ENCODE results near the gene ATXN1.

The ATXN1 gene

DNA sequence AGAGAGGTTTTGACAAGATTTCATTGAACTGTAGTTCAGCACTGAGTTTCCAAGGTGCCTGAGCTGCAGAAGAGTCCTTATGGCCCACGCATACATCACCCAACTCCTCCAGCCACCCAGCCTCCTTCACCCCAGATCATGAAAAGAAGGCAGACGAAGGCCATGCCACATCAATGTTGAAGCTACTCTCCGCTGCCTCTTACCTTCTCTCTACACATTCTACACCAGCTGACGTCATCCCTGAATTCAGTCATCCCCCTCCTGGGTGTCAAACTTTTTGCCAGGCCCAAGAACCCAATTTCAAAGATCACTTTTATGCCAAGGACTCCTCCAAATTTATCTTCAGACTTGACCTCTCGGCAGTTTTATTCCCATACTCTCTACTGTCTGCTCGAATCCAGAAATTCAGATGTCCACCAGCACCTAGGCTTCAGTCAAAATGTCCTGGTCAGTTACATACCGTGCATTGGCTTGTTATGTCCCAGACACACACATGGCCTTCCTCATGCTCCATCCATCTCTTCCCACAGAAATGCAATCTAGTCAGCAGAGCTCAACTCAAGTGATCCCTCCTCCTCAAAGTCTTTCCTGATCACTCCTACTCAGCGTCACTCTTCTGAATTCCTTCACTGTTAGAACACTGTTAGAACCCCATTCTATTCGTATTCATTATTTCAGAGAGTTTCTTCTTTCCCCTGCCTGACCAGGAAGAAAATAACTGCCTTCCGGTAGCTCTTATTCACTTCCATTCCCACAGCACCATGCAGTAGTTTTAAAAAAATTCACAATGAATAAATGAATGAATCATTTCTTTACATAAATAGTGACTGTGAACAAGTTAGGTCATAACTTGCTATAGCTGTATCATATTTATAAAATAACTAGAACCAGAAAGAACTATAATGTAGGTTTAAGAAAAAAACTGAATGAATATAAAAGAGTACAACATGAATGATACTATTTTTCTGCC, 11.5 kb downstream of the ATXN1 start:
- CTCF ChIA-PET = interaction anchor here (0.6 to 1.2 kb wide), 10 partner anchors 10 to 236 kb away, joined by 3 to 4 read pairs (median 3); partner anchors contain the start of gene ATXN1
- peaks cover 0 to 6% of the 10 kb centered on the region in 2 experiments; a peak in 2 of 3 replicates for H3K36me3 ChIP-seq (ENCODE audit: control insufficient read depth in 2 of 2, insufficient read depth in 1 of 2, low read length in 2 of 2)

DNA sequence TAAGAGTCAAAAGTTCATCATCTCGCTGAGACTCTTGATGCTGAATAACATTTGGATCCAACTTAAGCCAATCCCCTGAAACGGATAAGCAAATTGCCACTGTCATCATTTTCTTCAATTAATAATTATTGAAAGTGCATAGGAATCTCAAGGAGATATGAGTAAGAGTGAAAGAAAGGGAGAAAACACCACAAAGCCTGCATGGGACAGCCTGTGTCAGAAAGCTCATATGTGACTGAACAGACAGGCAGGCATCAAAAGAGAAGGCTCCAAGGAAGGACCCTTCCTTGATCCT, 13.3 kb downstream of the ATXN1 start:
- no peak overlapping the region for H3K4me3 ChIP-seq (ENCODE audit: low read depth, low read length)
- POLR2A ChIA-PET = interaction anchor here (0.7 to 1.8 kb wide), 2 partner anchors 11 to 17 kb away, joined by 7 to 9 read pairs; no protein-coding TSS in a partner anchor
- CTCF ChIA-PET = interaction anchor here (0.6 to 1.6 kb wide), 7 partner anchors 10 to 351 kb away, joined by 3 to 7 read pairs (median 3); no protein-coding TSS in a partner anchor
- H3K4me1 ChIP-seq (ENCODE audit: control insufficient read depth, insufficient read depth, low read length) = peaks cover 33% of the 10 kb centered on the region
- H3K9me3 ChIP-seq (ENCODE audit: control insufficient read depth, insufficient read depth, low read depth, low read length) = no peaks in the 10 kb centered on the region
- H3K36me3 ChIP-seq (ENCODE audit: control insufficient read depth in 2 of 2, insufficient read depth in 1 of 2, low read length in 2 of 2) = peaks cover 0 to 6% of the 10 kb centered on the region in 2 experiments; a peak in 2 of 3 replicates
- H3K27ac ChIP-seq (ENCODE audit: extremely low read depth, low read depth, low read length) = no peak overlapping the region
- TF ChIP-seq, protein P1, sequence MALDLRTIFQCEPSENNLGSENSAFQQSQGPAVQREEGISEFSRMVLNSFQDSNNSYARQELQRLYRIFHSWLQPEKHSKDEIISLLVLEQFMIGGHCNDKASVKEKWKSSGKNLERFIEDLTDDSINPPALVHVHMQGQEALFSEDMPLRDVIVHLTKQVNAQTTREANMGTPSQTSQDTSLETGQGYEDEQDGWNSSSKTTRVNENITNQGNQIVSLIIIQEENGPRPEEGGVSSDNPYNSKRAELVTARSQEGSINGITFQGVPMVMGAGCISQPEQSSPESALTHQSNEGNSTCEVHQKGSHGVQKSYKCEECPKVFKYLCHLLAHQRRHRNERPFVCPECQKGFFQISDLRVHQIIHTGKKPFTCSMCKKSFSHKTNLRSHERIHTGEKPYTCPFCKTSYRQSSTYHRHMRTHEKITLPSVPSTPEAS (tag by site-specific recombination; IDR thresholded peaks at IDR 0.05) = no peak
- TF ChIP-seq, protein P2, sequence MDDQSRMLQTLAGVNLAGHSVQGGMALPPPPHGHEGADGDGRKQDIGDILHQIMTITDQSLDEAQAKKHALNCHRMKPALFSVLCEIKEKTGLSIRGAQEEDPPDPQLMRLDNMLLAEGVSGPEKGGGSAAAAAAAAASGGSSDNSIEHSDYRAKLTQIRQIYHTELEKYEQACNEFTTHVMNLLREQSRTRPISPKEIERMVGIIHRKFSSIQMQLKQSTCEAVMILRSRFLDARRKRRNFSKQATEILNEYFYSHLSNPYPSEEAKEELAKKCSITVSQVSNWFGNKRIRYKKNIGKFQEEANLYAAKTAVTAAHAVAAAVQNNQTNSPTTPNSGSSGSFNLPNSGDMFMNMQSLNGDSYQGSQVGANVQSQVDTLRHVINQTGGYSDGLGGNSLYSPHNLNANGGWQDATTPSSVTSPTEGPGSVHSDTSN (CRISPR knock-in tag; IDR thresholded peaks at IDR 0.05) = no peak
- no peak for TF ChIP-seq ZNF2 (tag by site-specific recombination; IDR thresholded peaks at IDR 0.05)
- TF ChIP-seq, protein P3, sequence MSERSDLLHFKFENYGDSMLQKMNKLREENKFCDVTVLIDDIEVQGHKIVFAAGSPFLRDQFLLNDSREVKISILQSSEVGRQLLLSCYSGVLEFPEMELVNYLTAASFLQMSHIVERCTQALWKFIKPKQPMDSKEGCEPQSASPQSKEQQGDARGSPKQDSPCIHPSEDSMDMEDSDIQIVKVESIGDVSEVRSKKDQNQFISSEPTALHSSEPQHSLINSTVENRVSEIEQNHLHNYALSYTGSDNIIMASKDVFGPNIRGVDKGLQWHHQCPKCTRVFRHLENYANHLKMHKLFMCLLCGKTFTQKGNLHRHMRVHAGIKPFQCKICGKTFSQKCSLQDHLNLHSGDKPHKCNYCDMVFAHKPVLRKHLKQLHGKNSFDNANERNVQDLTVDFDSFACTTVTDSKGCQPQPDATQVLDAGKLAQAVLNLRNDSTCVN (tag by site-specific recombination; optimal IDR thresholded peaks at IDR 0.05) = no peak
- TF ChIP-seq ZBTB17 (tag by site-specific recombination; IDR thresholded peaks at IDR 0.05) = no peak
- TF ChIP-seq ZBTB8A (tag by site-specific recombination; IDR thresholded peaks at IDR 0.05) = no peak
- TF ChIP-seq ZNF621 (tag by site-specific recombination; IDR thresholded peaks at IDR 0.05) = no peak
- no peak for TF ChIP-seq ZNF341 (tag by site-specific recombination; IDR thresholded peaks at IDR 0.05; ENCODE audit: low read depth)
- no peak for TF ChIP-seq YY2 (tag by site-specific recombination; IDR thresholded peaks at IDR 0.05)
- TF ChIP-seq ZNF416 (tag by site-specific recombination; IDR thresholded peaks at IDR 0.05) = no peak
- TF ChIP-seq, protein P4, sequence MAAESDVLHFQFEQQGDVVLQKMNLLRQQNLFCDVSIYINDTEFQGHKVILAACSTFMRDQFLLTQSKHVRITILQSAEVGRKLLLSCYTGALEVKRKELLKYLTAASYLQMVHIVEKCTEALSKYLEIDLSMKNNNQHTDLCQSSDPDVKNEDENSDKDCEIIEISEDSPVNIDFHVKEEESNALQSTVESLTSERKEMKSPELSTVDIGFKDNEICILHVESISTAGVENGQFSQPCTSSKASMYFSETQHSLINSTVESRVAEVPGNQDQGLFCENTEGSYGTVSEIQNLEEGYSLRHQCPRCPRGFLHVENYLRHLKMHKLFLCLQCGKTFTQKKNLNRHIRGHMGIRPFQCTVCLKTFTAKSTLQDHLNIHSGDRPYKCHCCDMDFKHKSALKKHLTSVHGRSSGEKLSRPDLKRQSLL (tag by site-specific recombination; IDR thresholded peaks at IDR 0.05) = no peak
- TF ChIP-seq ZNF600 (tag by site-specific recombination; IDR thresholded peaks at IDR 0.05) = no peak
- TF ChIP-seq ZNF585B (tag by site-specific recombination; IDR thresholded peaks at IDR 0.05) = no peak
- TF ChIP-seq ZNF114 (tag by site-specific recombination; IDR thresholded peaks at IDR 0.05) = no peak

More for the DNA sequence above, 11.5 kb downstream of the ATXN1 start:
- H3K27ac ChIP-seq (ENCODE audit: extremely low read depth, low read depth, low read length) = no peak overlapping the region
- H3K9me3 ChIP-seq (ENCODE audit: control insufficient read depth, insufficient read depth, low read depth, low read length) = no peaks in the 10 kb centered on the region
- H3K4me3 ChIP-seq (ENCODE audit: low read depth, low read length) = no peak overlapping the region
- peaks cover 40% of the 10 kb centered on the region for H3K4me1 ChIP-seq (ENCODE audit: control insufficient read depth, insufficient read depth, low read length)
- POLR2A ChIA-PET = interaction anchor here (0.5 to 1.0 kb wide), 2 partner anchors 9 to 296 kb away, joined by 3 to 5 read pairs; no protein-coding TSS in a partner anchor
- no peak for TF ChIP-seq ZNF274 (IDR thresholded peaks at IDR 0.05; ENCODE audit: low read length)
- no peak for TF ChIP-seq ZNF274 (tag by site-specific recombination; IDR thresholded peaks at IDR 0.05; ENCODE audit: borderline replicate concordance)
- 0 out of 2 replicates have a peak, but pooled peaks have one; percentile 27 for TF ChIP-seq ZNF335 (tag by site-specific recombination; conservative IDR thresholded peaks at IDR 0.05)
- no peak for TF ChIP-seq GLIS1 (tag by site-specific recombination; IDR thresholded peaks at IDR 0.05)
- TF ChIP-seq, protein P5, sequence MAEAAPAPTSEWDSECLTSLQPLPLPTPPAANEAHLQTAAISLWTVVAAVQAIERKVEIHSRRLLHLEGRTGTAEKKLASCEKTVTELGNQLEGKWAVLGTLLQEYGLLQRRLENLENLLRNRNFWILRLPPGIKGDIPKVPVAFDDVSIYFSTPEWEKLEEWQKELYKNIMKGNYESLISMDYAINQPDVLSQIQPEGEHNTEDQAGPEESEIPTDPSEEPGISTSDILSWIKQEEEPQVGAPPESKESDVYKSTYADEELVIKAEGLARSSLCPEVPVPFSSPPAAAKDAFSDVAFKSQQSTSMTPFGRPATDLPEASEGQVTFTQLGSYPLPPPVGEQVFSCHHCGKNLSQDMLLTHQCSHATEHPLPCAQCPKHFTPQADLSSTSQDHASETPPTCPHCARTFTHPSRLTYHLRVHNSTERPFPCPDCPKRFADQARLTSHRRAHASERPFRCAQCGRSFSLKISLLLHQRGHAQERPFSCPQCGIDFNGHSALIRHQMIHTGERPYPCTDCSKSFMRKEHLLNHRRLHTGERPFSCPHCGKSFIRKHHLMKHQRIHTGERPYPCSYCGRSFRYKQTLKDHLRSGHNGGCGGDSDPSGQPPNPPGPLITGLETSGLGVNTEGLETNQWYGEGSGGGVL (tag by site-specific recombination; IDR thresholded peaks at IDR 0.05) = no peak
- TF ChIP-seq, protein P6, sequence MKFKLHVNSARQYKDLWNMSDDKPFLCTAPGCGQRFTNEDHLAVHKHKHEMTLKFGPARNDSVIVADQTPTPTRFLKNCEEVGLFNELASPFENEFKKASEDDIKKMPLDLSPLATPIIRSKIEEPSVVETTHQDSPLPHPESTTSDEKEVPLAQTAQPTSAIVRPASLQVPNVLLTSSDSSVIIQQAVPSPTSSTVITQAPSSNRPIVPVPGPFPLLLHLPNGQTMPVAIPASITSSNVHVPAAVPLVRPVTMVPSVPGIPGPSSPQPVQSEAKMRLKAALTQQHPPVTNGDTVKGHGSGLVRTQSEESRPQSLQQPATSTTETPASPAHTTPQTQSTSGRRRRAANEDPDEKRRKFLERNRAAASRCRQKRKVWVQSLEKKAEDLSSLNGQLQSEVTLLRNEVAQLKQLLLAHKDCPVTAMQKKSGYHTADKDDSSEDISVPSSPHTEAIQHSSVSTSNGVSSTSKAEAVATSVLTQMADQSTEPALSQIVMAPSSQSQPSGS (tag by site-specific recombination; IDR thresholded peaks at IDR 0.05; ENCODE audit: low read depth) = 0 out of 2 replicates have a peak, but pooled peaks have one; percentile 29
- TF ChIP-seq ZSCAN30 (tag by site-specific recombination; IDR thresholded peaks at IDR 0.05) = no peak
- peak; percentile 62 for TF ChIP-seq ZFHX2 (tag by site-specific recombination; conservative IDR thresholded peaks at IDR 0.05)
- TF ChIP-seq EGR2 (tag by site-specific recombination; IDR thresholded peaks at IDR 0.05; ENCODE audit: low read depth) = peak; percentile 44; the same call in 1 of the 2 replicates
- TF ChIP-seq ZNF600 (tag by site-specific recombination; IDR thresholded peaks at IDR 0.05) = 0 out of 2 replicates have a peak, but pooled peaks have one; percentile 40
- no peak for TF ChIP-seq ZFP69B (tag by site-specific recombination; IDR thresholded peaks at IDR 0.05)
- TF ChIP-seq SALL2 (tag by site-specific recombination; IDR thresholded peaks at IDR 0.05; ENCODE audit: borderline replicate concordance) = no peak
- peak; percentile 63; the same call in 1 of the 2 replicates for TF ChIP-seq ZNF394 (tag by site-specific recombination; IDR thresholded peaks at IDR 0.05; ENCODE audit: borderline replicate concordance)
- TF ChIP-seq ZBTB17 (tag by site-specific recombination; IDR thresholded peaks at IDR 0.05) = 0 out of 2 replicates have a peak, but pooled peaks have one; percentile 30
- TF ChIP-seq ZNF629 (tag by site-specific recombination; IDR thresholded peaks at IDR 0.05) = peak; percentile 43; the same call in 1 of the 2 replicates
